HG03378 (cell line): ENCODE data around the gene TMEM255B.
"Not testable (repeated sequence)": the region's sequence is repeated elsewhere in the genome, so short reads cannot be mapped to it uniquely, and the experiment has no call there.

ENCODE experiments used
- ATAC-seq: cut with Tn5 transposase; IDR thresholded peaks from one replicate; pipeline ENCODE4 v1.9.1; 2021; ENCODE audit warnings: mild to moderate bottlenecking, moderate library complexity; ENCODE audit not compliant: unreplicated experiment

Gene TMEM255B

DNA sequence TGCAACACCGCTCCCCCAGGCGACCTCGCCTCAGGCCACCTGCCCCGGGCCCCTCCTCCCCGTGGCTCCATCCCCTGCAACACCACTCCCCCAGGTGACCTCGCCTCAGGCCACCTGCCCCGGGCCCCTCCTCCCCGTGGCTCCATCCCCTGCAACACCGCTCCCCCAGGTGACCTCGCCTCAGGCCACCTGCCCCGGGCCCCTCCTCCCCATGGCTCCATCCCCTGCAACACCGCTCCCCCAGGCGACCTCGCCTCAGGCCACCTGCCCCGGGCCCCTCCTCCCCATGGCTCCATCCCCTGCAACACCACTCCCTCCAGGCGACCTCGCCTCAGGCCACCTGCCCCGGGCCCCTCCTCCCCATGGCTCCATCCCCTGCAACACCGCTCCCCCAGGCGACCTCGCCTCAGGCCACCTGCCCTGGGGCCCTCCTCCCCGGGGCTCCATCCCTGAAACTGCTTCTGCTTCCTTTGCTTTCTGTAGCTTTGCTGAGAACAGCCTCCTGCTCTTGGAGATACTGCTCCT, 71.5 kb downstream of the TMEM255B start:
- ATAC-seq: not testable (repeated sequence)

- ATAC-seq: no peak
These were observed 72.0 kb downstream of the TMEM255B start for GRCh38 chr13:113831061-113831460.

- ATAC-seq: no peak
These were observed 73.2 kb downstream of the TMEM255B start for GRCh38 chr13:113832205-113832604.

DNA sequence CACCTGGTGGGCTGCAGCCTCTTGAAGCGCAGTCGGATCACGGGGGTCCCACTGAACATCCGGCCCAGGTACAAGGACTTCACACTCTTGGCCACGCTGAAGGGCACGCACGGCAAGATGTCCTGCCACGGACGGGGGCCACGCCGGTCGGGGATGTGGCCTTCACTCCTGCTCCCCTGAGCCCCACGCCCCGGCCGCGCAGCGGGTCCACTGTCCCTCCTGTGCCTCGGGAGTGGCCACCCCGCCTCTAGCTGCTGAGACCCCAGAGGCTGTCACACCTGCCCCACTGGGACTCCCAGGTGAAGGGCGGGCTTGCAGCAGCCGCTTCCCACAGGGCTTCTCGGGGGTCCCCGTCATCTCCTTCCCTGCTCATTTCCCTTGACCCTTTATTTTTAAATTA, 73.6 kb downstream of the TMEM255B start:
- no peak for ATAC-seq

- ATAC-seq: no peak
These were observed 74.2 kb downstream of the TMEM255B start for GRCh38 chr13:113833111-113833830.

DNA sequence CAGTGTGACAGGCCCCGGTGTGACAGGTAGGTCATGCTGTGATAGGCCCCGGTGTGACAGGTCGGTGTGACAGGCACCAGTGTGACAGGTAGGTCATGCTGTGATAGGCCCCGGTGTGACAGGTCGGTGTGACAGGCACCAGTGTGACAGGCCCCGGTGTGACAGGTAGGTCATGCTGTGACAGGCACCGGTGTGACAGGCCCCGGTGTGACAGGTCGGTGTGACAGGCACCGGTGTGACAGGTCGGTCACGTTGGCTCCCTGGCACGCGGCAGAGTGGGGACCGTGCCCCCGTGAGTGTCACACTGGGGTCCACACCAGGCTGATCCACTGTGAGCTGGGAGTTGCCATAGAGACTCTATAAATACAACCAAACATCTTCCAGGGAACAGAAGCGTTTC, 75.0 kb downstream of the TMEM255B start:
- ATAC-seq: not testable (repeated sequence)

DNA sequence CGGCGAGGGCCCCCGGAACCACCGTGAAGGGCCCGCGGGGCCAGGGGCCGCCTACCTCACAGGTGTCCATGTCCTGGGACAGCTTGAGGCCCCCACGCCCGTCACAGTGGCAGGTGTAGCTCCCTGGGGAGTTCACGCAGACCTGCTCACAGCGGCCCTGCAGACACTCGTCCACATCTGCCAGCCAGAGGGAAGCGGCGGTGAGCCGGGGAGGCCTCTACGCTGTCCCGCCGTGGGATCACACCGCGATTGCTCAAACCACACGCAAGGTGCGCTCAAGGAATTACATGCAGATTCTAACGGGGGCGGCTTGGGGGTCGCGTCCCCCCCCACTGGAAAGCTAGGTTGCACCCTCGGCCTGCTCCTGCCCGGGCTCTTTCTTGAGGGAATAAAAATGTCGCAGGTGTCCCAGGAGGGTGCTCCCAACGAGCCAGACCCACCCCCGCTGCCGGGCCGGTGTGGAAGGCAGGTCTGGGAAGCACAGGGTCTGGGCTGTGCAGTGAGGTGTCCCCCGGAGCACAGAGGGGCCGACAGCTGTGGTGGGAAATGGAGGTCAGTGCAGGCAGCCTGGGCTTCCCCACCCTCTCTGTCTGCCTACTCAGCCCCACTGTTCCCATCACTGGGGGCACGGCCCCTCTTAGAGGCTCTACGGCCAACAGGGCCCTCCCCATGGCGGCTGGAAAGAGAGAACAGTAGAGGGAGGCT, 75.6 kb downstream of the TMEM255B start:
- ATAC-seq: no peak

GRCh38 chr13:113835461-113836270, 76.6 kb downstream of the TMEM255B start:
- no peak for ATAC-seq

DNA sequence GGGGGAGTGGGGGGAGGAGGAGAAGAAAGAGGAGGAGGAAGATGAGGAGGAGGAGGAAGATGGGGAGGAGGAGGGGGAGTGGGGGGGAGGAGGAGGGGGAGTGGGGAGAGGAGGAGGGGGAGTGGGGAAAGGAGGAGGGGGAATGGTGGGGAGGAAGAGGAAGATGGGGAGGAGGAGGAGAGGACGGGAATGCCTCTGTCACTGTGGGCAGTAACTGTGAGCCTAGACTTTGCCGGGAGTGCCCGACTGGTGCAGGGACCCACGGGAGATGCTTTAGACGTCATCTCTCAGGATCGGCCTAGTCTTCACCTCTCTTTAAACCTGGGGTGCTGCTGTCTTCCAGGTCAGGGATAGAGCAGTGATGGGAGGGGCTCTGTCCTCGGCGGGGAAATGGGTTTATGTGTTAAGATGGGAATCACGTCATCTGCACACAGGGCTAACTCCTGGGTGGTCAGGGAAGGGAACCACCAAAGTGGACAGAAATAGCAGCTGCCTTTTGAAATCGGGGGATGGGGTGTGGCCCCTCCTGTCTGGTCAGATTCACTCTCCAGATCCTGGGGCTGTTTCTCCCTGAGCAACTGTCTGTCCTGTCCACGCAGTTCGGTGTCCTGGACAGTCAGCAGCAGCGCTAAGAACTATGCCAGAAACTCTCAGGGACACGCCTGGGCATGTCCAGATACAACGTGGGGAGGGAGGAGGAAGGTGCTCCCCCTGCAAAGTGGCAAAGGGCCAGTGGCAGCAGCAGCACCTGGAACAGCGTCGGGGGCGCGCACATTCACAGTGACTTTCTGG, 77.9 kb downstream of the TMEM255B start:
- ATAC-seq: no peak

- no peak for ATAC-seq
These were observed 78.7 kb downstream of the TMEM255B start for GRCh38 chr13:113837560-113838355.

GRCh38 chr13:113838711-113839201, 79.7 kb downstream of the TMEM255B start:
- no peak for ATAC-seq

DNA sequence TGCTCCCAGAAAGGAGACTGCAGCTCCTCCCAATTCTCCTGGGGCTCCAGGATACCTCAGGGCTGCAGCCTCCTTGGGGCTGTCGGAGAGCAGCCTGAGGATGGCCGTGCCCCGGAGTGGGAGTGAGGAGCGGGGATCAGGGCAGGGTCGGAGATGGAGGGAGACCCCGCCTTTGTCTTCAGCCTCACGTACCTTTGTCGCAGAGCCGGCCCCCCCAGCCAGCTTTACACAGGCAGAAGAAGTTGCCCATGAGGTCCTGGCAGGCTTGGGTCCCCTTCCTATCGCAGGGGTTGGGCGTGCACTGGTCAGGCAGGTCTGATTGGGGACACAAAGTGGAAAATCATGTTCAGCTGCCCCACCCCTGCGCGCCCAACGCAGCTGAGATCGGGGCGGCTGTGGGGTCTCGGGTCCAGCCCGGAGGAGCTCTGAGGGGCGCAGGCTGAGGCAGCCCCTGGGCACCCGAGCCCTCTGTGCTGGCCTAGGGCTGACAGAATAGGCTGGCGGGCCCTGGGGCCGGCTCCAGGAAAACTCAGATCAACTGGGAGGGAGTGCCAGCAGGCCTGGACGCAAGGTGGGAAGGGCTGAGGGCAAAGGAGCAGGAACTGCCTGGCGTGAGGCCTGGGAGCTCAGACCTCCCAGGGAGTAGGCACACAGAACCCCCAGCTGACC, 80.6 kb downstream of the TMEM255B start:
- no peak for ATAC-seq

- no peak for ATAC-seq
These were observed 81.7 kb downstream of the TMEM255B start for GRCh38 chr13:113840541-113841352.

DNA sequence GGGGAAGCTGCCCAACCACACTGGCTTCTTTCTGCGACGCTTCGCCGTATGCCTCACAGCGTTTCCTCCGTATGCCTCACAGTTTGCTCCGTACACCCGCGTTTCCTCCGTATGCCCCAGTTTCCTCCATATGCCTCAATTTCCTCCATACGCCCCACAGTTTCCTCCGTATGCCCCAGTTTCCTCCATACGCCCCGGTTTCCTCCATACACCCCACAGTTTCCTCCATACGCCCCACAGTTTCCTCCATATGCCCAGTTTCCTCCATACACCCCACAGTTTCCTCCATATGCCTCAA, 82.3 kb downstream of the TMEM255B start:
- ATAC-seq: no peak

GRCh38 chr13:113842336-113843062, 83.5 kb downstream of the TMEM255B start:
- ATAC-seq: no peak

DNA sequence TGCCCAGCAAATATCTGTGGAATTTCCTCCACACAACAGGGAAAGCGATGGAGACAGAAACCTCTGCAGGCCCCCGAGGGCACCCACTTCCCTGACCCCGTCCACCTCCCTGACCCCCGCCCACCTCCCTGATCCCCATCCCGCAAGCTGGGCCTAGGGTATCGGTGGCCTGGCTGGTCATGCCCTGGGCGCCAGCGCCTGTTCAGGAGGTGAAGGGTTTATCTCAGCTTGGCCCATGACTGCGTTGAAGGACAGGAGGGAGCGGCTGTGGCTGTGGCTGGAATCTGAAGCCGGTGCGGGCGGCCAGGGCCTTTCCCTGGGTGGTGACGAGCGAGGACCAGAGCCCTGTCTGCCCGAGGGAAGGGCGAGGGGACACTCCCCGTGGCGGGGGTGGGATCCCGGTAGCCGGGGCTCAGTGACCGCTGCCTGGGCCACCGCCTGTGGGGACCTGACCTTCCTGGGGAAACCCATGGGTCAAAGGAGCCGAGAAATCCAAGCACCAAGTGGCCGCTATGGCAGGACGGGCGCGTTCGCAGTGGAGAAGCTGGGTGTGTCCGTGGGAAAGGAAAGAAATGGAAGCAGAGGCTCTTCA, 84.1 kb downstream of the TMEM255B start:
- ATAC-seq: no peak

GRCh38 chr13:113843864-113844556, 85.0 kb downstream of the TMEM255B start:
- no peak for ATAC-seq
